CD14-positive monocyte (primary cell): ENCODE data around the gene FOXC1. TPM values are rescaled to one million over a fixed set of nuclear protein-coding genes. Genes with fewer than 3 reads are reported as not detected.

Experiments
- DNase-seq, 3 donors: peaks; one replicate each; pipeline ENCODE4 v3.0.0-alpha.2; 2011 to 2022
- H2AFZ ChIP-seq: 2 replicates; pipeline ENCODE4 v1.6.0; 2012; ENCODE audit warnings: mild to moderate bottlenecking, low read depth, low read length, inconsistent platforms; ENCODE audit not compliant: insufficient read depth, poor library complexity, severe bottlenecking
- H3K27ac ChIP-seq, 2 donors: 1 replicate in 1 of 2; 2 replicates in 1 of 2; pipeline ENCODE4 v1.5.1; 2012 to 2013; ENCODE audit warnings: low read length in 2 of 2, control low read depth in 1 of 2, inconsistent platforms in 1 of 2, low read depth in 1 of 2, mild to moderate bottlenecking in 1 of 2
- H3K27me3 ChIP-seq, 2 donors: one replicate each; pipeline versions ENCODE4 v1.6.0 to v1.6.1; 2011 to 2013; ENCODE audit warnings: low read length in 2 of 2; ENCODE audit not compliant: control insufficient read depth in 2 of 2, insufficient read depth in 2 of 2
- H3K36me3 ChIP-seq, 2 donors: replicated peaks in 1 of 2; 1 replicate in 1 of 2; 2 replicates in 1 of 2; pipeline versions ENCODE4 v1.5.1 to v1.6.1; 2012 to 2013; ENCODE audit warnings: low read length in 2 of 2, control low read depth in 1 of 2, inconsistent platforms in 1 of 2, mild to moderate bottlenecking in 1 of 2; ENCODE audit not compliant: insufficient read depth in 2 of 2, control insufficient read depth in 1 of 2
- H3K4me1 ChIP-seq, 2 donors: 1 replicate in 1 of 2; 2 replicates in 1 of 2; pipeline versions ENCODE4 v1.5.1 to v1.6.1; 2012 to 2013; ENCODE audit warnings: low read length in 2 of 2, control low read depth in 1 of 2, inconsistent platforms in 1 of 2, mild to moderate bottlenecking in 1 of 2, moderate library complexity in 1 of 2; ENCODE audit not compliant: insufficient read depth in 2 of 2, control insufficient read depth in 1 of 2
- H3K4me2 ChIP-seq: replicated peaks from 2 replicates; pipeline ENCODE3; 2012; ENCODE audit warnings: low read length, moderate library complexity, mild to moderate bottlenecking; ENCODE audit not compliant: poor library complexity, severe bottlenecking; ENCODE audit errors: extremely low read depth
- H3K4me3 ChIP-seq, 3 experiments: fragments of 200-600 bp in 1 of 3; sonication (generic) in 1 of 3; replicated peaks in 1 of 3; 1 replicate in 2 of 3; 2 replicates in 1 of 3; pipeline ENCODE4 v1.5.1; 2011 to 2013; ENCODE audit warnings: low read length in 3 of 3, mild to moderate bottlenecking in 3 of 3, control low read depth in 2 of 3, low read depth in 2 of 3, inconsistent platforms in 1 of 3, moderate library complexity in 1 of 3
- H3K79me2 ChIP-seq: 2 replicates; pipeline ENCODE4 v1.6.0; 2012; ENCODE audit warnings: mild to moderate bottlenecking, control low read depth, inconsistent platforms, low read length, moderate library complexity; ENCODE audit not compliant: insufficient read depth
- H3K9ac ChIP-seq: 2 replicates; pipeline ENCODE4 v1.6.0; 2017; ENCODE audit warnings: low read length, mild to moderate bottlenecking; ENCODE audit not compliant: insufficient read depth, poor library complexity, severe bottlenecking
- H3K9me3 ChIP-seq, 2 donors: replicated peaks in 1 of 2; 1 replicate in 1 of 2; 2 replicates in 1 of 2; pipeline versions ENCODE4 v1.5.1 to v1.6.1; 2012 to 2013; ENCODE audit warnings: low read length in 2 of 2, control low read depth in 1 of 2; ENCODE audit not compliant: control insufficient read depth in 1 of 2, insufficient read depth in 1 of 2
- H4K20me1 ChIP-seq: 2 replicates; pipeline ENCODE4 v1.6.0; 2012; ENCODE audit warnings: mild to moderate bottlenecking, low read length, control low read depth, moderate library complexity; ENCODE audit not compliant: insufficient read depth
- H3K27ac Mint-ChIP-seq, 7 donors: one replicate each; pipeline ENCODE4 v1.8.0; 2020; ENCODE audit warnings: mild to moderate bottlenecking in 7 of 7, mixed read lengths in 7 of 7, moderate library complexity in 6 of 7, inconsistent platforms in 2 of 7
- H3K27me3 Mint-ChIP-seq, 3 donors: one replicate each; pipeline ENCODE4 v1.8.0; 2021 to 2022; ENCODE audit warnings: low read depth in 3 of 3, mild to moderate bottlenecking in 3 of 3, mixed read lengths in 3 of 3, moderate library complexity in 3 of 3, inconsistent platforms in 1 of 3
- H3K36me3 Mint-ChIP-seq, 2 donors: one replicate each; pipeline ENCODE4 v1.8.0; 2020; ENCODE audit warnings: mixed read lengths in 2 of 2, inconsistent platforms in 1 of 2, mild to moderate bottlenecking in 1 of 2
- H3K4me1 Mint-ChIP-seq: one replicate; pipeline ENCODE4 v1.8.0; 2020; ENCODE audit warnings: mild to moderate bottlenecking, mixed read lengths
- H3K4me3 Mint-ChIP-seq, 2 donors: one replicate each; pipeline ENCODE4 v1.8.0; 2020; ENCODE audit warnings: mild to moderate bottlenecking in 2 of 2, mixed read lengths in 2 of 2, moderate library complexity in 1 of 2
- H3K9me3 Mint-ChIP-seq, 7 donors: one replicate each; pipeline ENCODE4 v1.8.0; 2020 to 2022; ENCODE audit warnings: mixed read lengths in 7 of 7, mild to moderate bottlenecking in 6 of 7, moderate library complexity in 6 of 7, inconsistent platforms in 2 of 7
- CTCF ChIP-seq: fragments of 200-600 bp; IDR thresholded peaks from one replicate; pipeline ENCODE4 v1.8.0; 2022; ENCODE audit warnings: antibody characterized with exemption, mild to moderate bottlenecking
- WGBS: methylation state at CpG from one replicate; pipeline ENCODE4 v1.1.5; 2013; ENCODE audit warnings: missing lambda C conversion rate; ENCODE audit not compliant: insufficient coverage; 5-methylcytosine and 5-hydroxymethylcytosine counted together
- intact Hi-C, 2 donors: fragments of 100-400 bp; cut with micrococcal nuclease; formaldehyde crosslinking; loops; one replicate each; pipeline versions ENCODE4 v1.15.0 to v1.15.1; 2023
- polyA plus RNA-seq, 3 donors: library from polyadenylated mRNA; depleted of rRNA in 1 of 3; unstranded in 2 of 3; stranded (reverse) in 1 of 3; fragments of 300-500 nt in 2 of 3; fragments of >200 nt in 1 of 3; fragmentation: Illumina TruSeq in 2 of 3; gene quantifications; 1 replicate in 2 of 3; 2 replicates in 1 of 3; pipeline ENCODE4 v1.2.3, GENCODE V29; 2012 to 2021

FOXC1 gene
- polyA plus RNA-seq, 3 donors, result 0.36 TPM; not detected in 2

DNA sequence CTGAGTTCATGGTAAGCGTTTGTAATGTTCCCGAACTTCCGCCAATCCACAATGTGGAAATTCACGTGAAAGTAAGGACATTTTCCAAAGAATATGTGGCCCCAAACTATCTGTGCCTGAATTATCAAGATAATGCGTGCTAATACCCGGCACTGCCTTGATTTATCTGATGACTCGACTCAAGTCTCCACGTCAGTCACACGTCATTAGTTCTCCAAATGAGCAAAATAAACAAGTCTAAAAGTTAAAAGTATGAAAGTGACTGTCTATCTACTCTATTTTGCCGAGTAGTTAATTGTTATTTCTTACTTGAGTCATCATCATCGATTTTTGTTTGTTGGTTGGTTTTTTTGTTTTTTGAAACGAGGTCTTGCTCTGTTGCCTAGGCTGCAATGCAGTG is 21.7 kb upstream of the FOXC1 start:
- H3K4me1 ChIP-seq, result no peaks in the 10 kb centered on the region

DNA sequence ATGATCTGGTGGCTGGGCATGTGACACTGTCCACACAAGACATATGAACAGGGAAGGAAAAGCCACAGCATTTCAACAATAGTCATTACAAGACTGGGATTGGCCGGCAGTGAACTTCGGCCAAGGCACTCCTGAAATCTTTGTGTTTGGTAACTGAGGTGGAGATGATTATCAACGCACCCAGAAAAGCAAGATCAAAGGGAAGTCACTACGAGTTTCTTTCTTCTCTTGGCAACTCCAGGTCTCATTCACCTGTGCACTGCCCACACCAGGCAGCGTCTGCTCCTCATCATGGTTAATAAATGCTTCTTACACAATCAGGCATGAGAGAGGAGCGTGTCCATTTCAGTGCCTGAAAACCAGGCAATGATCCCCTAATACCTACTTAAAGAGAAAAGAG is 20.5 kb upstream of the FOXC1 start:
- Histone ChIP-seq H3K4me2 (no peak overlapping the region), H2AFZ (no peak overlapping the region), H3K27me3 (peaks cover 0 to 13% of the 10 kb centered on the region in 2 donors), H3K9ac (no peak overlapping the region), H3K4me1 (no peaks in the 10 kb centered on the region), H4K20me1 (no peaks in the 10 kb centered on the region), H3K36me3 (no peaks in the 10 kb centered on the region), H3K27ac (no peak overlapping the region), H3K79me2 (no peaks in the 10 kb centered on the region), H3K9me3 (no peaks in the 10 kb centered on the region), H3K4me3 (no peak overlapping the region)
- intact Hi-C loops, result no loop called here
- TF ChIP-seq CTCF, result no peak
- Mint-ChIP-seq H3K9me3 (peaks cover 0 to 5% (median 2%) of the 10 kb centered on the region in 7 donors), H3K36me3 (no peaks in the 10 kb centered on the region), H3K27ac (no peak overlapping the region), H3K4me1 (no peaks in the 10 kb centered on the region), H3K27me3 (peaks cover 8 to 23% (median 10%) of the 10 kb centered on the region in 3 donors), H3K4me3 (no peak overlapping the region)
- WGBS, result 93% methylated on average over 4 of the region's 6 CpGs
- no peak for DNase-seq

More for the DNA sequence above, 21.7 kb upstream of the FOXC1 start:
- Mint-ChIP-seq H3K27ac (no peak overlapping the region), H3K4me1 (no peaks in the 10 kb centered on the region), H3K9me3 (peaks cover 0 to 5% (median 2%) of the 10 kb centered on the region in 7 donors), H3K4me3 (no peak overlapping the region), H3K36me3 (no peaks in the 10 kb centered on the region), H3K27me3 (peaks cover 4 to 14% (median 11%) of the 10 kb centered on the region in 3 donors)
- Histone ChIP-seq H2AFZ (no peak overlapping the region), H3K9me3 (no peaks in the 10 kb centered on the region), H3K79me2 (no peaks in the 10 kb centered on the region), H3K4me3 (no peak overlapping the region), H4K20me1 (no peaks in the 10 kb centered on the region), H3K27ac (no peak overlapping the region), H3K27me3 (peaks cover 0 to 3% of the 10 kb centered on the region in 2 donors), H3K9ac (no peak overlapping the region), H3K4me2 (no peak overlapping the region), H3K36me3 (no peaks in the 10 kb centered on the region)
- DNase-seq, result no peak
- intact Hi-C loops, result no loop called here
- TF ChIP-seq CTCF, result no peak
- WGBS, result 95% methylated on average over 10 of the region's 12 CpGs
